Measurements from ENCODE around the gene SMAP1.

SMAP1 gene

GRCh38 chr6:70667711-70668498, at the start of gene SMAP1:
TSS of gene SMAP1 (plus strand) at chr6:70667883. CDS start at chr6:70668024, 141 bp downstream.
- intact Hi-C loops (cut with DNase I): loop anchor here (5.0 kb wide), 1 partner anchor 101 kb away; the partner anchor contains the start of gene SDHAF4
- DNase-seq: peak; percentile 82 to 98 (median 90)

DNA sequence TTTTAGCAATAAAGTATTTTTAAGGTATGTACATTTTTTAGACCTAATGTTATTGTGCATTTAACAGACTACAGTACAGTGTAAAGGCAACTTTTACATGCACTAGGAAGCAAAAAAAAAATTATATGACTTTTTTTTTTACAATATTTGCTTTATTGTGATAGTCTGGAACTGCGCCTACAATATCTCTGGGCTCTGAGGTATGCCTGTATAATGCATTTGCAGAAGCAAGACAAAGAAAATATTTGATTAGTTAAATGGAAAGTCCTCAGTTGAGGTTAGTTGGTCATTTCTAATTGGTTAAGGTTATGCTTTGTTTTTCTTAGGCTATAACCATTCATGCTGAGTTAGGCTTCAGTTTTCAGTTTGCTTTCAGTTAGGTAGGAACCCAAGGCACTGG, 46.9 kb upstream of the SMAP1 start:
- DNase-seq: no peak
- intact Hi-C loops (cut with DNase I): no loop called here

DNA sequence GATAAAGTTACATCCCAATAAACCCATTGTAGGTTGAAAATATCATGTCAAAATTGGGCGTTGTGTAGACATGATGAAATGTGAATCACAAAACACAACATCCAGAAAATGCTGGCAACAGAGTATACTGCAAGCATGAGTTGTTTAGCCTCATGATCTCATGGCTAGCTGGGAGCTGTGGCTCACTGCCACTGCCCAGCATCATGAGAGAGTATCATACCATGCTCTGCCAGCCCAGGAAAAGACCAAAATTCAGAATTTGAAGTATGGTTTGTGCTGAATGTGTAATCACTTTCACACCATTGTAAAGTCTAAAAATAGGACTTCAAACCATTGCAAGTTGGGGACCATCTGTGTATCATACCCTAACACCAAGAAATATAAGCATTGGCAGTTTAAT, 45.2 kb upstream of the SMAP1 start:
- peak in 2 of 10 donors; percentile 28 to 80 for DNase-seq
- intact Hi-C loops (cut with DNase I): no loop called here

- no peak for DNase-seq
- intact Hi-C loops (cut with DNase I): no loop called here
These were observed 42.2 kb upstream of the SMAP1 start for GRCh38 chr6:70625436-70625835.

DNA sequence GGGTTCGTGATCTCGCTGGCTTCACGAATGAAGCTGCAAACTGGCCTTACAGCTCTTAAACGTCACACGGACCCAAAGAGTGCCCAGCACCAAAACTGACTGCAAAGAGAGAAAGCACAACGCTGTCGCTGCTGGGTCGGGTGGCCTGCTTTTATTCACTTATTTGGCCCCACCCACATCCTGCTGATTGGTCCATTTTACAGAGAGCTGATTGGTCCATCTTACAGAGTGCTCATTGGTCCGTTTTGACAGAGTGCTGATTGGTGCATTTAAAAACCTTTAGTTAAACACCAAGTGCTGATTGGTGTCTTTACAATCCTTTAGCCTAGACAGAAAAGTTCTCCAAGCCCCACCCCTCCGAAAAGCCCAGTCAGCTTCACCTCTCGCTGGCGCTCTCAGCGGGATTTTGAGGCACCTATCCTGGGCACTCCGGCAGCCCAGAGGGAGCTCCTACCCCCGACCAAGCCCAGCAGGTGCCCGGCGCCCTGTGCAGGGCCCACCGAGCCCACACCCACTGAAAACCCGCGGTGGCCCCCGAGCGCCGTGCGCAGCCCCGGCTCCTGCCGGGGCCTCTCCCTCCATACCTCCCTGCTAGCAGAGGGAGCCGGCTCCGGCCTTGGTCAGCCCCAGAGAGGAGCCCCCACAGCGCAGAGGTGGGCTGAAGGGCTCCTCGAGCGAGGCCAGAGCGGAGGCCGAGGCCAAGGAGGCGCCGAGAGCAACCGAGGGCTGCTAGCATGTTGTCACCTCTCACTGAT, 40.0 kb upstream of the SMAP1 start:
- intact Hi-C loops (cut with DNase I): no loop called here
- DNase-seq: no peak

DNA sequence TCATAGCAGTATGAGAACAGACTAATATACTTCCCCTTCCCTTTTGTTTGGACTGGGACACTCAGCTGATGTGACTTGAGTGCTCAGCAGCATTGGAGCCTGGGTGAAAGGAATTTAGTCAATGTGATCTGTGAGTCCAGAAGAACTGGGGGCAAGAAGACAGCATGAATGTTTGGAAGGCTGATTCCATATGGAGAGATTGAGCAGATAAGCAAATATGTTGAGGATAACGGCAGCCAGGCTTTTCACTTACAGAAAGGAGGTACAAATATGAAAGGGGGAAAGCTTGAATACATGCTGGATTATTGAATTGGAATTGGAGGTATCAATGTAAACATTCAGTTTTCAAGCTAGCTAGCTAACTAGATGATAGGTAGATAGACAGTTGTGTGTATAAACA, 37.8 kb upstream of the SMAP1 start:
- intact Hi-C loops (cut with DNase I): no loop called here
- no peak for DNase-seq

- intact Hi-C loops (cut with DNase I): no loop called here
- no peak for DNase-seq
These were observed 33.8 kb upstream of the SMAP1 start for GRCh38 chr6:70633870-70634269.

DNA sequence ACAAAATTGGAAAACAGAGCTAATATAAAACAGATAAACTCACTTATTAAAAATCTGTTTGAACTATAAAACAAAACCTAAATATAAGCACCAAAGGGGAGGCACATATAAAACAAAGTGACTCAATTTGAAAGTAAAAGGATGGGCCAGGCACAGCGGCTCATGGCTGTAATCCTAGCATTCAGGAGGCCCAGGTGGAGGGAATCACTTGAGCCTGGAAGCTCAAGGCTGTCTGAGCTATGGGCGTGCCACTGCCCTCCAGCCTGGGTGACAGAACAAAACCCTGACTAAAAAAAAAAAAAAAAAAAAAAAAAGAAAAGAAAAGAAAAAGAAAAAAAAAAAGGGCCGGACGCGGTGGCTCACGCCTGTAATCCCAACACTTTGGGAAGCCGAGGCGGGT, 31.1 kb upstream of the SMAP1 start:
- intact Hi-C loops (cut with DNase I): no loop called here
- no peak for DNase-seq

- no peak for DNase-seq
- intact Hi-C loops (cut with DNase I): no loop called here
These were observed 29.2 kb upstream of the SMAP1 start for GRCh38 chr6:70638468-70638867.

DNA sequence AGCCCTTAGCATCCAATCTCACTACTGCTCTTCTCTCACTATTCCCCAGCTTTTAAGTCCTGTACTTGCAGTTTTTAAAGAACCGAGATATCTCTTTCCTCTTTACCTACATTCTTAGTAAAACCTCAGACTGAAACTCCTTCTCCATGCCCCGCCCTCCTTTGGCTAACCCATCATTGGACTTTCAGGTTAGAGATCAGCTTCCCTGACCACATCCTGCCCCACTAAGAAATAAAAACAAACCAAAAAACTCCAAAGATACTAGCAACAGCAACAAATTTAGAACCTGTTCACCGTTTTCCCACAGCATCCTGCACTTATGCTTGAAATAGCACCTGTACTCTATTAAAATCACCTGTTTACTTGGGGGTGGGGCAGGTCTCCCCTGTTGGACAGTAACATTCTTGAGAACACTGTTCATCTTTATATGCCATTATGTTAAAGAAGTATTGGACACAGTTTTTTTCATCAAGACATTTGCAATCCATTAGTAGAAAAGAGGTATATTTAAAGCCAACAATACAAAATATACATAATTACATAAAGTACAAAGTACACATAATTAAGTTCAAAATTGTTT, 16.3 kb upstream of the SMAP1 start:
- no peak for DNase-seq
- intact Hi-C loops (cut with DNase I): no loop called here

DNA sequence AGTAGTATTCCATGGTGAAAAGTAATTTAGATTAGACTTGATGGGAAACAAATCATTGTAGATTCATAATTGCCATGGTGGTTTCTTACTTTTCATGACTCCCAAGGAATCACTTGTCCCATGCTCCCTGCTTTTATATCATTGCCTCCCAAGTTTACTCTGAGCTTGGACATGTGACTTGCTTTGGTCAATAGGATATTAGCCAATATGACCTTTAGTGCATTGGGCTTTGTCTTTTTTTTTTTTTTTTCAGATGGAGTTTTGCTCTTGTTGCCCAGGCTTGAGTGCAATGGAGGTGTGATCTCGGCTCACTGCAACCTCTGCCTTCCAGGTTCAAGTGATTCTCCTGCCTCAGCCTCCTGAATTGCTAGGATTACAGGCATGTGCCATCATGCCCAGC, 15.5 kb upstream of the SMAP1 start:
- DNase-seq: no peak
- intact Hi-C loops (cut with DNase I): no loop called here

GRCh38 chr6:70657706-70658105, 10.0 kb upstream of the SMAP1 start:
- DNase-seq: no peak
- intact Hi-C loops (cut with DNase I): no loop called here

GRCh38 chr6:70663881-70664466, 3.7 kb upstream of the SMAP1 start:
- intact Hi-C loops (cut with DNase I): no loop called here
- peak in 6 of 10 donors; percentile 11 to 88 (median 44) for DNase-seq

DNA sequence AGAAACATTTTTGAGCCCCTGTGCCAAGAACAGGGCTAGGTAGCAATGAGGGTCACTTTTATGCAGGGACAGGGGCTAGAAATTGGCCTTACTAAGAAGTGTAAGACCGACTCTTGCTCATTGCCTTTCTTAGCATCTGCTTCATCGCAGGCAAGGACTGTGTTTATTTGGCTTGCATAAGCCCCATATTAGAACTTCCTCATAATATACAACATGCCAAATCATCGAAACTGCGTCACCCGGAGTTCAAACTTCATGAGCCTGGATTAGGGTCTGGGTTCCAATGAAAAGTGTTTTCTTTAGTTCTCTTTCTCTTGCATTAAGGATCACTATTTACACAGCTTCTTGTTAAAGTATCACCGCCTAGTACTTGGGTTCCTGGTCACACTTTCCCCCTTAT, 977 bp upstream of the SMAP1 start:
- intact Hi-C loops (cut with DNase I): loop anchor here (5.0 kb wide), 1 partner anchor 99 kb away; the partner anchor contains the start of gene SDHAF4
- no peak for DNase-seq

DNA sequence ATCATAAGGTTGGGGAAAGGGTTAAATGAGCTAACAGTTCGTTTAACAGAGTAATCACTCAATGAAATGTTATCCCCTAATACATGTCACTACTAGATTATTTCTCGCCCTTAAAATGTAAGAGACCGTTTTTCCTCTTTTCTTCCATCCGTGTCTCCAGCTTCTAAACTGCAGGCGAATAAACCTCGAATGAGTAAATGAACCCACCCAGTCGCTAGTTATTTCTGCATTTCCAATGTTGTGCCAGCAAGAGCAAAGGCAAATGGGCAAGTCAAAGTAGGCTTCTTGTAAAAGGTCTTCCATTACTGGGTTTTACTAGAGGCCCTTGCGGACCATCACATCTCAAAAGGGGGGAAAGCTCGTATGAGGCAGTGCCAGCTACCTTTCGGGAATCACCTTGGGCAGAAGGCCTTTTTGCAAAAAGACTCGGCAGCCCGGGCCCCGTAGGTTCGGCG, 400 bp upstream of the SMAP1 start:
- no peak for DNase-seq
- intact Hi-C loops (cut with DNase I): loop anchor here (5.0 kb wide), 1 partner anchor 100 kb away; the partner anchor contains the start of gene SDHAF4

GRCh38 chr6:70668499-70668812, 773 bp downstream of the SMAP1 start:
- intact Hi-C loops (cut with DNase I): loop anchor here (5.0 kb wide), 1 partner anchor 101 kb away; the partner anchor contains the start of gene SDHAF4
- DNase-seq: no peak

- no peak for DNase-seq
- intact Hi-C loops (cut with DNase I): loop anchor here (5.0 kb wide), 1 partner anchor 102 kb away; the partner anchor contains the start of gene SDHAF4
These were observed 1.4 kb downstream of the SMAP1 start for GRCh38 chr6:70669133-70669532.

DNA sequence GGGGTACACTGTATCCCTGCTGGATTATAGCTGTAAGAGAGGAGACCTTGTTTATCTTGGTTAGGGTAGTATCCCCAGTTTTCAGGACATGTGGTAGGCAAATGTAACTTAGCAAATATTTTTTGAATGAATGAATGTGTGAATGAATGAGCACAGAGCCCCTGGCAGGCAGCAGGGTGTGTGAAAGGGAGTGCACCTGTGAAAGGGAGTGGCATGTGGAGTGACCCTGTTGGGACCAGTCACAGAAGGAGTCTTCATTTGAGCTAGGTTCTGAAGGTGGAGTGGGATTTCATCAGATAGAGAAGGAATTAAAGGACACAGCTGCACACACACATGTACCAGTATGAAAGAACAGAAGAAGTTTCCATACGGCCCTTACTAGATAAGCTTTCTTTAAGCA, 4.9 kb downstream of the SMAP1 start:
- DNase-seq: no peak
- intact Hi-C loops (cut with DNase I): no loop called here

DNA sequence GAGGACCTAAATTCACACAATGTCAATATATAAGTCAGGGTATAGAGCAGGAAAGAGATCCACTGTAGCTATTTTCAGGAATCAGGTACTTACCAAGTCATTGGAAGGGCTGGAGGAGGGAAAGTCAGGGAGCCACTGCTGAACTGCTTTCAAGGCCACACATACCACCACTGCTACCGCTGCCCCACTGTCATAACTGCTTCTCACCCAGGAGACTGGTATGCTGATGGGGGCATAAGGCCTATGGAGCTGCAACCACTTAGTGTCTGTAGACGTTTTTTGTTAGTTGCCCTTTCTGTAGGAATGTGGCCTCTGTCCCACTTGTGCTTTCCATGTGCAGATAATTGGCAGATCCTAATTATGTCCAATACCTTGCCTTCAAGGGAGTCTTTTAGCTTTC, 5.4 kb downstream of the SMAP1 start:
- no peak for DNase-seq
- intact Hi-C loops (cut with DNase I): no loop called here

DNA sequence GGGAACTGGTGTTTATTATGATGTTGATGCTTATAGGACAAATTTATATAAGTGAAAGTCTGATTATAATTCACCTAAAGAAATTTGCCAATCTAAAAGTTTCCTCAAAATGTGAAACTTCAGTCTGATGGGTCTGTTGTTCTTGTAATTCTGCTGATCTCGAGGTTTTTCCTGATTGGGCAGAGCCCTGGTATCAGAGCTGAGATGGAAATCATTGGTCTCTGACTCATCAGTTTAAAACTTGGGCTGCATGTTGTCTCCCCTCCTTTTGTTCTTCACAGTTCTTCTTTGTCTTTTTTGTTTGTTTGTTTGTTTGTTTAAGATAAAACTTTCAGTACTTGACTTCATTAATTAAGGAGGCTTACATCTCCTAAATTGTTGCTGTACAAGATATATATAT, 5.9 kb downstream of the SMAP1 start:
- no peak for DNase-seq
- intact Hi-C loops (cut with DNase I): no loop called here

GRCh38 chr6:70675822-70676221, 8.1 kb downstream of the SMAP1 start:
- intact Hi-C loops (cut with DNase I): no loop called here
- no peak for DNase-seq
